ENCODE data around the gene MRPS25.

Gene MRPS25

GRCh38 chr3:15083252-15083651 lies 18.1 kb upstream of the MRPS25 start:
- Histone ChIP-seq H3K27me3 (ENCODE audit: control insufficient read depth, insufficient read depth, low read length) (no peaks in the 10 kb centered on the region), H3K36me3 (ENCODE audit: control insufficient read depth, insufficient read depth, low read length) (peaks cover 83% of the 10 kb centered on the region)

GRCh38 chr3:15081960-15082664 lies 17.0 kb upstream of the MRPS25 start:
- H3K9ac ChIP-seq (ENCODE audit: low read length): no peak overlapping the region
- no peak overlapping the region for H3K4me3 ChIP-seq (ENCODE audit: low read depth, low read length)

More at GRCh38 chr3:15083252-15083651, 18.1 kb upstream of the MRPS25 start:
- no peaks in the 10 kb centered on the region for H3K9me3 ChIP-seq (ENCODE audit: control insufficient read depth, insufficient read depth, low read depth, low read length)
- H3K9ac ChIP-seq (ENCODE audit: low read length): no peak overlapping the region
- no peak overlapping the region for H3K4me3 ChIP-seq (ENCODE audit: low read depth, low read length)
- no peaks in the 10 kb centered on the region for H3K4me1 ChIP-seq (ENCODE audit: control insufficient read depth, insufficient read depth, low read length)
- no peak overlapping the region for H3K27ac ChIP-seq (ENCODE audit: low read depth, low read length)

GRCh38 chr3:15079091-15079490 lies 14.0 kb upstream of the MRPS25 start:
- H3K36me3 ChIP-seq (ENCODE audit: control insufficient read depth, insufficient read depth, low read length): peaks cover 92% of the 10 kb centered on the region
- H3K4me3 ChIP-seq (ENCODE audit: low read depth, low read length): no peak overlapping the region
- H3K27me3 ChIP-seq (ENCODE audit: control insufficient read depth, insufficient read depth, low read length): no peaks in the 10 kb centered on the region
- H3K9me3 ChIP-seq (ENCODE audit: control insufficient read depth, insufficient read depth, low read depth, low read length): no peaks in the 10 kb centered on the region
- H3K4me1 ChIP-seq (ENCODE audit: control insufficient read depth, insufficient read depth, low read length): no peaks in the 10 kb centered on the region
- no peak overlapping the region for H3K27ac ChIP-seq (ENCODE audit: low read depth, low read length)
- H3K9ac ChIP-seq (ENCODE audit: low read length): no peak overlapping the region

More at GRCh38 chr3:15081960-15082664, 17.0 kb upstream of the MRPS25 start:
- Histone ChIP-seq H3K27ac (ENCODE audit: low read depth, low read length) (no peak overlapping the region), H3K4me1 (ENCODE audit: control insufficient read depth, insufficient read depth, low read length) (no peaks in the 10 kb centered on the region), H3K27me3 (ENCODE audit: control insufficient read depth, insufficient read depth, low read length) (no peaks in the 10 kb centered on the region), H3K9me3 (ENCODE audit: control insufficient read depth, insufficient read depth, low read depth, low read length) (no peaks in the 10 kb centered on the region), H3K36me3 (ENCODE audit: control insufficient read depth, insufficient read depth, low read length) (peaks cover 87% of the 10 kb centered on the region)

- Histone ChIP-seq H3K9ac (ENCODE audit: low read length) (no peak overlapping the region), H3K9me3 (ENCODE audit: control insufficient read depth, insufficient read depth, low read depth, low read length) (no peaks in the 10 kb centered on the region), H3K4me3 (ENCODE audit: low read depth, low read length) (no peak overlapping the region), H3K27ac (ENCODE audit: low read depth, low read length) (no peak overlapping the region), H3K4me1 (ENCODE audit: control insufficient read depth, insufficient read depth, low read length) (no peaks in the 10 kb centered on the region), H3K36me3 (ENCODE audit: control insufficient read depth, insufficient read depth, low read length) (peaks cover 70% of the 10 kb centered on the region), H3K27me3 (ENCODE audit: control insufficient read depth, insufficient read depth, low read length) (no peaks in the 10 kb centered on the region)
Measured at GRCh38 chr3:15074500-15074899, 9.4 kb upstream of the MRPS25 start.

- Histone ChIP-seq H3K4me3 (ENCODE audit: low read depth, low read length) (no peak overlapping the region), H3K9ac (ENCODE audit: low read length) (no peak overlapping the region), H3K27me3 (ENCODE audit: control insufficient read depth, insufficient read depth, low read length) (no peaks in the 10 kb centered on the region), H3K9me3 (ENCODE audit: control insufficient read depth, insufficient read depth, low read depth, low read length) (no peaks in the 10 kb centered on the region), H3K27ac (ENCODE audit: low read depth, low read length) (no peak overlapping the region), H3K36me3 (ENCODE audit: control insufficient read depth, insufficient read depth, low read length) (peaks cover 43% of the 10 kb centered on the region), H3K4me1 (ENCODE audit: control insufficient read depth, insufficient read depth, low read length) (no peaks in the 10 kb centered on the region)
Measured at GRCh38 chr3:15071699-15072098, 6.6 kb upstream of the MRPS25 start.

- Histone ChIP-seq H3K27me3 (ENCODE audit: control insufficient read depth, insufficient read depth, low read length) (no peaks in the 10 kb centered on the region), H3K36me3 (ENCODE audit: control insufficient read depth, insufficient read depth, low read length) (peaks cover 22% of the 10 kb centered on the region), H3K4me1 (ENCODE audit: control insufficient read depth, insufficient read depth, low read length) (no peaks in the 10 kb centered on the region), H3K9ac (ENCODE audit: low read length) (no peak overlapping the region), H3K27ac (ENCODE audit: low read depth, low read length) (no peak overlapping the region), H3K9me3 (ENCODE audit: control insufficient read depth, insufficient read depth, low read depth, low read length) (no peaks in the 10 kb centered on the region), H3K4me3 (ENCODE audit: low read depth, low read length) (no peak overlapping the region)
Measured at GRCh38 chr3:15069441-15069840, 4.3 kb upstream of the MRPS25 start.

- Histone ChIP-seq H3K27ac (ENCODE audit: low read depth, low read length) (no peak overlapping the region), H3K9ac (ENCODE audit: low read length) (no peak overlapping the region)
Measured at GRCh38 chr3:15066467-15066866, 1.4 kb upstream of the MRPS25 start.

GRCh38 chr3:15065550-15066007 lies 464 bp upstream of the MRPS25 start:
- peaks cover 6% of the 10 kb centered on the region for H3K36me3 ChIP-seq (ENCODE audit: control insufficient read depth, insufficient read depth, low read length)
- peak overlapping the region; percentile 98 for H3K9ac ChIP-seq (ENCODE audit: low read length)
- H3K4me3 ChIP-seq (ENCODE audit: low read depth, low read length): peak overlapping the region; percentile 87
- H3K27ac ChIP-seq (ENCODE audit: low read depth, low read length): no peak overlapping the region
- H3K27me3 ChIP-seq (ENCODE audit: control insufficient read depth, insufficient read depth, low read length): no peaks in the 10 kb centered on the region
- H3K9me3 ChIP-seq (ENCODE audit: control insufficient read depth, insufficient read depth, low read depth, low read length): no peaks in the 10 kb centered on the region; the same call in 1 of the 2 replicates
- peaks cover 13% of the 10 kb centered on the region for H3K4me1 ChIP-seq (ENCODE audit: control insufficient read depth, insufficient read depth, low read length)

More at GRCh38 chr3:15066467-15066866, 1.4 kb upstream of the MRPS25 start:
- H3K36me3 ChIP-seq (ENCODE audit: control insufficient read depth, insufficient read depth, low read length): peaks cover 9% of the 10 kb centered on the region
- H3K4me1 ChIP-seq (ENCODE audit: control insufficient read depth, insufficient read depth, low read length): peaks cover 13% of the 10 kb centered on the region
- no peak overlapping the region for H3K4me3 ChIP-seq (ENCODE audit: low read depth, low read length)
- no peaks in the 10 kb centered on the region for H3K27me3 ChIP-seq (ENCODE audit: control insufficient read depth, insufficient read depth, low read length)
- no peaks in the 10 kb centered on the region; the same call in 1 of the 2 replicates for H3K9me3 ChIP-seq (ENCODE audit: control insufficient read depth, insufficient read depth, low read depth, low read length)

- H3K4me1 ChIP-seq (ENCODE audit: control insufficient read depth, insufficient read depth, low read length): peaks cover 13% of the 10 kb centered on the region
- peak overlapping the region; percentile 87 for H3K4me3 ChIP-seq (ENCODE audit: low read depth, low read length)
- peak overlapping the region; percentile 98 for H3K9ac ChIP-seq (ENCODE audit: low read length)
- H3K36me3 ChIP-seq (ENCODE audit: control insufficient read depth, insufficient read depth, low read length): peaks cover 10% of the 10 kb centered on the region
- no peaks in the 10 kb centered on the region; the same call in 1 of the 2 replicates for H3K9me3 ChIP-seq (ENCODE audit: control insufficient read depth, insufficient read depth, low read depth, low read length)
- H3K27me3 ChIP-seq (ENCODE audit: control insufficient read depth, insufficient read depth, low read length): no peaks in the 10 kb centered on the region
- peak overlapping the region; percentile 85 for H3K27ac ChIP-seq (ENCODE audit: low read depth, low read length)
Measured at GRCh38 chr3:15064299-15064834, 748 bp downstream of the MRPS25 start.

- Histone ChIP-seq H3K27ac (ENCODE audit: low read depth, low read length) (no peak overlapping the region), H3K9me3 (ENCODE audit: control insufficient read depth, insufficient read depth, low read depth, low read length) (no peaks in the 10 kb centered on the region; the same call in 1 of the 2 replicates), H3K4me1 (ENCODE audit: control insufficient read depth, insufficient read depth, low read length) (peaks cover 13% of the 10 kb centered on the region), H3K9ac (ENCODE audit: low read length) (peak overlapping the region; percentile 98), H3K4me3 (ENCODE audit: low read depth, low read length) (peak overlapping the region; percentile 87), H3K36me3 (ENCODE audit: control insufficient read depth, insufficient read depth, low read length) (peaks cover 16% of the 10 kb centered on the region), H3K27me3 (ENCODE audit: control insufficient read depth, insufficient read depth, low read length) (no peaks in the 10 kb centered on the region)
Measured at GRCh38 chr3:15063656-15064286, 1.3 kb downstream of the MRPS25 start.

GRCh38 chr3:15063238-15063637 lies 1.9 kb downstream of the MRPS25 start:
- Histone ChIP-seq H3K9ac (ENCODE audit: low read length) (no peak overlapping the region), H3K4me1 (ENCODE audit: control insufficient read depth, insufficient read depth, low read length) (peaks cover 13% of the 10 kb centered on the region), H3K9me3 (ENCODE audit: control insufficient read depth, insufficient read depth, low read depth, low read length) (no peaks in the 10 kb centered on the region; the same call in 1 of the 2 replicates), H3K36me3 (ENCODE audit: control insufficient read depth, insufficient read depth, low read length) (peaks cover 21% of the 10 kb centered on the region), H3K4me3 (ENCODE audit: low read depth, low read length) (peak overlapping the region; percentile 87; the same call in 1 of the 2 replicates), H3K27ac (ENCODE audit: low read depth, low read length) (no peak overlapping the region), H3K27me3 (ENCODE audit: control insufficient read depth, insufficient read depth, low read length) (no peaks in the 10 kb centered on the region)
